ENCODE results near the gene DYNLT1. TPM values are rescaled to one million over a fixed set of nuclear protein-coding genes. Genes with fewer than 3 reads are reported as not detected.

DYNLT1 gene
- total and polyA plus RNA-seq, 12 donors, result 106 to 211 (median 122) TPM

- H3K9me3 ChIP-seq, result no peaks in the 10 kb centered on the region
- DNase-seq (no peak), ATAC-seq (no peak)
- peaks cover 8 to 30% (median 17%) of the 10 kb centered on the region in 9 donors for H3K4me1 ChIP-seq
- H3K27me3 ChIP-seq, result no peaks in the 10 kb centered on the region
- WGBS, 2 donors, result 86 to 92% methylated on average over 20 of the region's 20 CpGs
- TF ChIP-seq, protein P1, sequence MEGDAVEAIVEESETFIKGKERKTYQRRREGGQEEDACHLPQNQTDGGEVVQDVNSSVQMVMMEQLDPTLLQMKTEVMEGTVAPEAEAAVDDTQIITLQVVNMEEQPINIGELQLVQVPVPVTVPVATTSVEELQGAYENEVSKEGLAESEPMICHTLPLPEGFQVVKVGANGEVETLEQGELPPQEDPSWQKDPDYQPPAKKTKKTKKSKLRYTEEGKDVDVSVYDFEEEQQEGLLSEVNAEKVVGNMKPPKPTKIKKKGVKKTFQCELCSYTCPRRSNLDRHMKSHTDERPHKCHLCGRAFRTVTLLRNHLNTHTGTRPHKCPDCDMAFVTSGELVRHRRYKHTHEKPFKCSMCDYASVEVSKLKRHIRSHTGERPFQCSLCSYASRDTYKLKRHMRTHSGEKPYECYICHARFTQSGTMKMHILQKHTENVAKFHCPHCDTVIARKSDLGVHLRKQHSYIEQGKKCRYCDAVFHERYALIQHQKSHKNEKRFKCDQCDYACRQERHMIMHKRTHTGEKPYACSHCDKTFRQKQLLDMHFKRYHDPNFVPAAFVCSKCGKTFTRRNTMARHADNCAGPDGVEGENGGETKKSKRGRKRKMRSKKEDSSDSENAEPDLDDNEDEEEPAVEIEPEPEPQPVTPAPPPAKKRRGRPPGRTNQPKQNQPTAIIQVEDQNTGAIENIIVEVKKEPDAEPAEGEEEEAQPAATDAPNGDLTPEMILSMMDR (IDR thresholded peaks at IDR 0.05), result no peak
- H3K4me3 ChIP-seq, result no peak overlapping the region
- H3K27ac ChIP-seq, result peak overlapping the region in 2 of 10 donors; percentile 28 to 30
- intact Hi-C loops (cut with DNase I), result loop anchor here in 3 of 10 donors (10.0 kb wide), 2 partner anchors 57 to 67 kb away; no protein-coding TSS in a partner anchor
- H3K36me3 ChIP-seq, result peaks cover 0 to 85% (median 6%) of the 10 kb centered on the region in 9 donors
These were observed 17.2 kb downstream of the DYNLT1 start for GRCh38 chr6:158627168-158627939.

GRCh38 chr6:158626360-158627167, 18.0 kb downstream of the DYNLT1 start:
- WGBS, 2 donors, result 86 to 92% methylated on average over 6 of the region's 6 CpGs
- ATAC-seq, result no peak
- TF ChIP-seq, protein P1 (IDR thresholded peaks at IDR 0.05), result no peak
- Histone ChIP-seq H3K4me1 (peaks cover 5 to 22% (median 10%) of the 10 kb centered on the region in 9 donors), H3K4me3 (no peak overlapping the region), H3K9me3 (no peaks in the 10 kb centered on the region), H3K27me3 (no peaks in the 10 kb centered on the region), H3K36me3 (peaks cover 0 to 89% (median 9%) of the 10 kb centered on the region in 9 donors), H3K27ac (peak overlapping the region in 1 of 10 donors; percentile 30)
- intact Hi-C loops (cut with DNase I), result loop anchor here in 3 of 10 donors (10.0 kb wide), 2 partner anchors 58 to 68 kb away; no protein-coding TSS in a partner anchor
- DNase-seq, result no peak

DNA sequence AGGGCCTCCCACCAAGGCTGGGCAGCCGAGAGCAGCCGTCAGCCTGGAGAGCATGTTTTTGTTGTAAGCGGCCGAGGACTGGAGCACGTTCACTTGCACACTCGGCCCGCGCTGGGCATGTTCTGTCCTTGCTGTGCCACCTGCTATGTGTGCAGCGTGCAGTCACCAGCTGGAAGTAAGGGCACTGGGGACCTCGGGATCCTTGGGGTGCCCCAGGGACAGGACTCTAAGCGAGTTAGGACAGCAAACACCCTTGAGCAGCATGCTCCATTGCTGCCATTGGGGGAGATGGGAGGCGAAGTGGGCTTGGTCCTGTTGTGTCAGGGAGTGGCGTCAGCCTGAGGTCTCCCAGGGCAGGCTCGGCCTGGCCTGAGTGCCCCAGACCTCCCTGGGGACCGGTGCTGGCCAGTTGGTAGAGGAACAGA, 18.6 kb downstream of the DYNLT1 start:
- Histone ChIP-seq H3K9me3 (no peaks in the 10 kb centered on the region), H3K4me1 (peaks cover 2 to 16% (median 4%) of the 10 kb centered on the region in 9 donors), H3K36me3 (peaks cover 0 to 89% (median 11%) of the 10 kb centered on the region in 9 donors), H3K4me3 (no peak overlapping the region), H3K27me3 (no peaks in the 10 kb centered on the region), H3K27ac (no peak overlapping the region)
- DNase-seq, result no peak
- intact Hi-C loops (cut with DNase I), result loop anchor here in 3 of 10 donors (10.0 kb wide), 2 partner anchors 59 to 69 kb away; no protein-coding TSS in a partner anchor
- TF ChIP-seq, protein P1 (IDR thresholded peaks at IDR 0.05), result no peak
- WGBS, 2 donors, result 90 to 91% methylated on average over 15 of the region's 15 CpGs
- ATAC-seq, result peak in 3 of 8 donors; percentile 13 to 36 (median 20)

Measured in heart right ventricle (tissue), 16 donors.